T47D (cell line): Measurements from ENCODE around the gene MTMR2.
"Not testable (repeated sequence)": the region's sequence is repeated elsewhere in the genome, so short reads cannot be mapped to it uniquely, and the experiment has no call there.

Experiments
- DNase-seq, 2 experiments: peaks; one replicate each; pipeline versions ENCODE4 v3.0.0 to v3.0.0-alpha.2; 2011 to 2012; ENCODE audit warnings: low read depth in 1 of 2, low spot score in 1 of 2
- JUND ChIP-seq: IDR thresholded peaks from 2 replicates; pipeline ENCODE4 v1.6.1; 2012; ENCODE audit warnings: low read depth
- in situ Hi-C: cut with HindIII; loops from 2 replicates; pipeline ENCODE4 v1.10.0; 2016; ENCODE audit warnings: low sequenced_read_pairs, low pct_unique_long_range_greater_than_20kb

Gene MTMR2

DNA sequence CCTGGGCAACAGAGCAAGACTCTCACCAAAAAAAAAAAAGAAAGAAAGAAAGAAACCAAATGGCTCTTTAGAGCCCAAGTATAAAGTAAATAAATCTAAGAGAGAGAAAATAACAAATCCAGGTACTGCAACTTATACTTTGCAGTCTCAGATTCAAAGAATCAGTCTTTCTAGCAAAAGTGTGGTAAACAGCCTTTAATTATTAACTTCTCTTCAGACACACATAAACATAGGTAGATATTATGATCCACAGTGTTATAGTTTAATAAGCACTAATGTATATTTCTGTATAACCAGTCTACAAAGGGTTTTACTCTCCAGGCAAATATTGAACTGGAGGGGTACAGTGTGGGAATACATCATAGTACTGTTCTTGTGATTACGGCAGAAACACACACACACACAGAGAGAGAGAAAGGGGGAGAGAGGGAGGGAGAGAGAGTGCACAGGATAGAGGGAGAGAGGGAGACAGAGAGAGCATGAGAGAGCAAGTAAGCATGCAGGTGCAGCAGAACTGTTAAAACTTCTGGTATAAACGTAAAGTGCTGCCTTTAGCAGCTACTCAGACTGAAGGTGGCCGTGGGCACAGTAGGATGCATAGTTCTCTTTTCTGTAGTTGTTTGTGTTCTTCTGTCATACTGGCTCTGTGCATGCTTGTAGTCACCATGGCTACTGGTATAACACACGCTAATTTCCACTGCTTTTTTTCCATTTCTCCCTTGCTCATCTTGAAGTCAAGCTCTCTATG, 32.3 kb downstream of the MTMR2 start:
- DNase-seq: no peak
- no peak for TF ChIP-seq JUND
- in situ Hi-C loops: no loop called here

DNA sequence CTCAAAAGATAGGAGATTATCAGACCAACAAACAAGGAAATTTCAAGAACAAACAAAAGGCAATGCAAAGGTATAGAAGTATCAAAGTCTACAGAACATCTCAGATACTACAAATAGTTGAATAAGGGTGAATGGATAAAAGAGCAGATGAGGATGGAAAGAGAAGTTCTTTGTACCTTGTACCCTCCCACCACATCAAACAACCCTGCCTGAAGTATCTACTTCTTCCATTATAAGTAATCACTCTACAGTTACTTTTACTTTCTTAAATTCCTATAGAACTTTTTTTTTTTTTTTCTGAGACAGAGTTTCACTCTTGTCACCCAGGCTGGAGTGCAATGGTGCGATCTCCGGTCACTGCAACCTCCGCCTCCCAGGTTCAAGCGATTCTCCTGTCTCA, 35.1 kb downstream of the MTMR2 start:
- no peak for DNase-seq
- TF ChIP-seq JUND: no peak
- in situ Hi-C loops: no loop called here

DNA sequence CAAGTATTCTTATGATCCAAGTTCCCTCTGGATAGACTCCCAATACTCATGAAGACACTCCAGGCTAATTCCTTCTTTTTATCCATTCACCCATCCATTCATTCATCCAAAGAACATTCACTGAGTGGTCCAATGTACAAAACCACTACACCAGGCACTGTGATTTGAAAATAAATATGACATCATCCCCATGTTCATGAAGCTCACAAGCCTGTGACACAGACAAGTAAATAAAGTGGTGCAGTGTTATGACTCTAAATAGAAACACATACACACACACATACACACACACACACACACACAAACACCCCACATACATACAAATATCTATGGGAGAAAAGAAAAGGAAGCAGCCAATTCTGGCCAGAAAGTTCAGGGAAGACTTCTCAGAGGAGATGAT, 35.5 kb downstream of the MTMR2 start:
- no peak for DNase-seq
- TF ChIP-seq JUND: no peak
- in situ Hi-C loops: no loop called here

- no peak for DNase-seq
- in situ Hi-C loops: no loop called here
- no peak for TF ChIP-seq JUND
Observed at GRCh38 chr11:95886462-95886861, 37.4 kb downstream of the MTMR2 start.

- in situ Hi-C loops: no loop called here
- no peak for TF ChIP-seq JUND
- DNase-seq: no peak
Observed at GRCh38 chr11:95884802-95885201, 39.1 kb downstream of the MTMR2 start.

DNA sequence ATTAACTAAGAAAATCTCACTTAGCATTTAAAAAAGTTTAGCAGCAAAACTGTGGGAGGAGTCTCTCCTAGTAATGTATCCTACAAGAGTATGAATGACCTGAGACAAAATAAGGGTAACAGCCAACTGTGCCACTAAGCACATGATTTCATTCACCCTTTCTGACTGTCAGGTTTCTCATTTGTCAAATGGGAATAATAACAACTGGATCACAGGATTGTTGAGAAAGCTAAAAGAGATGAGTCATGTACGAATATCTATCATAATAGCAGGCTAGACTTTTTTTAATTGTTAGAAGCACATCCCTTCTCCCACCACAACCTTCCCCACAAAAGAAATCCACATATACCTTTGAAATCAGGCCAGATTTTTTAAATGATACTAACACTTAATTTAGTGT, 39.5 kb downstream of the MTMR2 start:
- in situ Hi-C loops: no loop called here
- no peak for DNase-seq
- no peak for TF ChIP-seq JUND

DNA sequence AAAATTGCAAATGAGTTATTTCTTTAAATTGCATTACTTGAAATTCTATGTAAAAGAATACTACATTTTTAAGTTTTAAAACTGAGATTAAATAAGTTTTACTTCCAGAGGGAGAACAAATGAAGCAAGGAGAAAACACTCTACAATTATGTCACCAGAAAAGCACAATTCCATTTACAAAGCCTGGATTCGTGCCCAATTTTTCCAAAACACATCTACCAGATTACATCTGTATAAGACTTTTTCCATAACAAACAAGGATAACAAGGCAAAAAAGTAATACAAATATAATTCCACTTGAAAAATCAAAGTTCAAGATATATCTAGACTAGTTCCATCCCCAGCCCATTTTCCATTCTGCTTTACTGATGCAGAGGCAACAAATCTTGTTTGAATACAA, 40.5 kb downstream of the MTMR2 start:
- TF ChIP-seq JUND: no peak
- no peak for DNase-seq
- in situ Hi-C loops: no loop called here

DNA sequence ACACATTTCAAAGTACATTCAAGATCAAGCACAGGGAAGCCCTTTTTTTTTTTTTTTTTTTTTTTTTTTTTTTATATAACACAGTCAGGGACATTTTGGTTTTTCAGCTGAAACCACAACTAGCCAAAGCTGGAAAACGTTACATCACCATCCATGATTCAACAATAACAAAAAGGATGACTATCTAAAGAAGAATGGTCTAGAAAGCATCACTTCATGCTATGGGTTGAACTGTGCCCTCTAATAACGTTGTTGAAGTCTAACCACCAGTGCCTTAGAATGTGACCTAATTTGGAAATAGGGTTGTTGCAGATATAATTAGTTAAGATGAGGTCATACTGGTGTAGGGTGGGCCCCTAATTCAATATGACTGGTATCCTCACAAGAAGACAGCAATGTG, 46.6 kb downstream of the MTMR2 start:
- DNase-seq: no peak
- in situ Hi-C loops: no loop called here
- TF ChIP-seq JUND: no peak

DNA sequence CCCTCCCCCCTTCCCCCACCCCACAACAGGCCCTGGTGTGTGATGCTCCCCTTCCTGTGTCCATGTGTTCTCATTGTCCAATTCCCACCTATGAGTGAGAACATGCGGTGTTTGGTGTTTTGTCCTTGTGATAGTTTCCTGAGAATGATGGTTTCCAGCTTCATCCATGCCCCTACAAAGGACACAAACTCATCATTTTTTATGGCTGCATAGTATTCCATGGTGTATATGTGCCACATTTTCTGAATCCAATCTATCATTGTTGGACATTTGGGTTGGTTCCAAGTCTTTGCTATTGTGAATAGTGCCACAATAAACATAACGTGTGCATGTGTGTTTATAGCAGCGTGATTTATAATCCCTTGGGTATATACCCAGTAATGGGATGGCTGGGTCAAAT, 53.0 kb downstream of the MTMR2 start:
- in situ Hi-C loops: loop anchor here (25.0 kb wide), 1 partner anchor 516 kb away; the partner anchor contains the start of genes CCDC82 and JRKL
- not testable (repeated sequence) for DNase-seq

DNA sequence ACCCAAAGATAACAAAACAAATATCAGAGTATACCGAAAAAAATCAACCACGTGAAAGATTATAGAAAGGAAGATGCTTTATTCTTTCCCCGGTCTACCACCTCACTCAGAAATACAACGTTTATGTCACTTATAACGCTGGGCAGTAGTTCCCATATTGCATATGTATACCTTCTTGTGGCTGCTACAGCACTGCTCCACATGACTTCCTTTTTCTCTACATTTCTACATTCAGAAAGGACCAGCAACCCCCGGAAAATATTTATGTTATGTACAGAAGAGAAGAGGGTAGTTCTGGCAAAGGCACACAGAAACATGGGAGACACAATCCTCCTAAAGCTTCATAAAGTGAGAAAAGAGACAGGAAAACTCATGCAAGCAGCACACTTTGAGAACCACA, 56.8 kb downstream of the MTMR2 start:
- in situ Hi-C loops: loop anchor here (25.0 kb wide), 1 partner anchor 520 kb away; the partner anchor contains the start of genes CCDC82 and JRKL
- DNase-seq: no peak
- no peak for TF ChIP-seq JUND

GRCh38 chr11:95863486-95864140, 60.3 kb downstream of the MTMR2 start:
- no peak for TF ChIP-seq JUND
- in situ Hi-C loops: loop anchor here (25.0 kb wide), 1 partner anchor 524 kb away; the partner anchor contains the start of genes CCDC82 and JRKL

GRCh38 chr11:95860024-95860423, 63.9 kb downstream of the MTMR2 start:
- not testable (repeated sequence) for DNase-seq
- in situ Hi-C loops: loop anchor here (25.0 kb wide), 1 partner anchor 527 kb away; the partner anchor contains the start of genes CCDC82 and JRKL

More at GRCh38 chr11:95863486-95864140, 60.3 kb downstream of the MTMR2 start:
- DNase-seq: no peak

DNA sequence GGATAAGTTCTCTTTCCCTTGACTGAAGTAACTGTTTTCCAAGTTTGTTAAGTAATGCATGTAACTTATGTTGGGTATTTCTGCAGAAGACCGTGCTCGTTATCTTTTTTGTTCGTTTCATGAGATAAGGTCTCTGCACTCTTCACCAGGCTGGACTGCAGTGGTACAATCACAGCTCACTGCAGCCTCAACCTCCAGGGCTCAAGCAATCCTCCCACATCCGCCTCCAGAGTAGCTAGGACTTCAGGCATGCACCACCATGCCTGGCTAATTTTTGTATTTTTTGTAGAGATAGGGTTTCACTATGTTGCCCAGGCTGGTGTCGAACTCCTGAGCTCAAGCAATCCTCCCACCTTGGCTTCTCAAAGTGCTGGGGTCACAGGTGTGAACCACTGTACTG, 69.5 kb downstream of the MTMR2 start:
- in situ Hi-C loops: loop anchor here (25.0 kb wide), 1 partner anchor 533 kb away; the partner anchor contains the start of genes CCDC82 and JRKL
- DNase-seq: not testable (repeated sequence)
